H1 (cell line): Measurements from ENCODE around the gene RELN. TPM values are rescaled to one million over a fixed set of nuclear protein-coding genes. Genes with fewer than 3 reads are reported as not detected.

Source experiments
- CTCF ChIA-PET: fragments of 300-600 bp; sonication (Branson Sonifier 250); formaldehyde crosslinking; loops from one replicate; lab custom pipeline; 2021; ENCODE audit not compliant: partially characterized antibody; lab: Charles Lee
- POLR2A ChIA-PET: fragments of 300-600 bp; sonication (Branson Sonifier 250); formaldehyde crosslinking; loops from one replicate; lab custom pipeline; 2021; ENCODE audit warnings: inconsistent platforms; ENCODE audit not compliant: partially characterized antibody; lab: Charles Lee
- DNase-seq, 2 experiments: peaks; one replicate each; pipeline versions ENCODE4 v3.0.0 to v3.0.0-alpha.2; 2010 to 2022; ENCODE audit warnings: low spot score in 2 of 2, low read depth in 1 of 2, mixed read lengths in 1 of 2
- FAIRE-seq: peaks from 2 replicates; lab custom pipeline; 2011; peaks lifted over from hg19 to GRCh38; lab: Jason Lieb, UNC
- H2AFZ ChIP-seq: 2 replicates; pipeline ENCODE4 v1.8.1; 2012; ENCODE audit warnings: low read length, inconsistent platforms
- H2AK5ac ChIP-seq: 2 replicates; pipeline ENCODE4 v1.6.1; 2013; ENCODE audit warnings: low read depth, low read length
- H2BK120ac ChIP-seq: replicated peaks from 2 replicates; pipeline ENCODE3; 2013; ENCODE audit warnings: low read depth, low read length, inconsistent platforms
- H2BK12ac ChIP-seq: 2 replicates; pipeline ENCODE4 v1.6.1; 2013; ENCODE audit warnings: low read depth, low read length
- H2BK15ac ChIP-seq: 2 replicates; pipeline ENCODE4 v1.6.1; 2013; ENCODE audit warnings: low read length
- H2BK20ac ChIP-seq: 2 replicates; pipeline ENCODE4 v1.6.1; 2013; ENCODE audit warnings: low read length
- H2BK5ac ChIP-seq: 2 replicates; pipeline ENCODE4 v1.6.1; 2013; ENCODE audit warnings: low read depth, low read length
- H3K14ac ChIP-seq: 2 replicates; pipeline ENCODE4 v1.6.1; 2013; ENCODE audit warnings: inconsistent platforms; ENCODE audit not compliant: insufficient read length
- H3K18ac ChIP-seq: 2 replicates; pipeline ENCODE4 v1.6.1; 2013; ENCODE audit warnings: low read length; ENCODE audit errors: extremely low read depth
- H3K23ac ChIP-seq: 2 replicates; pipeline ENCODE4 v1.6.1; 2013; ENCODE audit warnings: inconsistent platforms; ENCODE audit not compliant: insufficient read length
- H3K23me2 ChIP-seq: 2 replicates; pipeline ENCODE4 v1.6.1; 2013; ENCODE audit warnings: low read depth, low read length
- H3K27ac ChIP-seq: 2 replicates; pipeline ENCODE4 v1.6.1; 2011; ENCODE audit warnings: low read depth, low read length, inconsistent platforms
- H3K27me3 ChIP-seq, 4 experiments: replicated peaks in 1 of 4; 1 replicate in 1 of 4; 2 replicates in 3 of 4; pipeline versions ENCODE4 v1.6.1 to v1.8.1; 2011 to 2013; ENCODE audit warnings: low read length in 3 of 4, mild to moderate bottlenecking in 3 of 4, inconsistent platforms in 2 of 4, mixed read lengths in 2 of 4, moderate library complexity in 1 of 4; ENCODE audit not compliant: control insufficient read depth in 3 of 4, insufficient read depth in 3 of 4; ENCODE audit errors: extremely low read depth in 1 of 4
- H3K36me3 ChIP-seq, 4 experiments: 2 replicates each; pipeline versions ENCODE4 v1.6.1 to v1.8.1; 2011 to 2013; ENCODE audit warnings: mild to moderate bottlenecking in 4 of 4, low read length in 3 of 4, moderate library complexity in 2 of 4, control low read depth in 1 of 4, inconsistent platforms in 1 of 4; ENCODE audit not compliant: insufficient read depth in 4 of 4, control insufficient read depth in 2 of 4
- H3K4ac ChIP-seq: replicated peaks from 2 replicates; pipeline ENCODE3; 2013; ENCODE audit warnings: low read length, low read depth, mixed read lengths, inconsistent platforms; ENCODE audit not compliant: insufficient read length
- H3K4me1 ChIP-seq, 4 experiments: replicated peaks in 1 of 4; 1 replicate in 1 of 4; 2 replicates in 3 of 4; pipeline versions ENCODE4 v1.6.1 to v1.8.1; 2011 to 2013; ENCODE audit warnings: low read length in 3 of 4, inconsistent platforms in 2 of 4, mixed read lengths in 1 of 4; ENCODE audit not compliant: insufficient read depth in 4 of 4, control insufficient read depth in 3 of 4
- H3K4me2 ChIP-seq, 2 experiments: 2 replicates each; pipeline versions ENCODE4 v1.6.1 to v1.8.1; 2011 to 2013; ENCODE audit warnings: low read depth in 2 of 2, low read length in 2 of 2, control low read depth in 1 of 2, inconsistent platforms in 1 of 2, mild to moderate bottlenecking in 1 of 2; ENCODE audit not compliant: insufficient read depth in 1 of 2
- H3K4me3 ChIP-seq, 4 experiments: fragments of 200-600, 300-600 bp in 1 of 4; sonication (generic), shearing (Covaris generic), sonication (Bioruptor Twin) in 1 of 4; 2 replicates each; pipeline versions ENCODE4 v1.5.1 to v1.8.1; 2011 to 2016; ENCODE audit warnings: low read length in 4 of 4, low read depth in 3 of 4, control low read depth in 2 of 4, inconsistent platforms in 2 of 4, mild to moderate bottlenecking in 2 of 4, mixed read lengths in 1 of 4, moderate library complexity in 1 of 4; ENCODE audit not compliant: insufficient read depth in 2 of 4; ENCODE audit errors: extremely low read depth in 1 of 4
- H3K56ac ChIP-seq: replicated peaks from 2 replicates; pipeline ENCODE3; 2013; ENCODE audit warnings: low read depth, mild to moderate bottlenecking, mixed read lengths, low read length, inconsistent platforms; ENCODE audit not compliant: insufficient read length
- H3K79me1 ChIP-seq: 2 replicates; pipeline ENCODE4 v1.6.1; 2013; ENCODE audit warnings: low read depth, low read length, control low read depth
- H3K79me2 ChIP-seq, 2 experiments: 2 replicates each; pipeline versions ENCODE4 v1.6.1 to v1.8.1; 2012 to 2013; ENCODE audit warnings: low read length in 2 of 2, mild to moderate bottlenecking in 2 of 2, inconsistent platforms in 1 of 2; ENCODE audit not compliant: insufficient read depth in 2 of 2, control insufficient read depth in 1 of 2
- H3K9ac ChIP-seq, 4 experiments: replicated peaks in 1 of 4; 1 replicate in 1 of 4; 2 replicates in 3 of 4; pipeline versions ENCODE4 v1.6.1 to v1.8.1; 2011 to 2013; ENCODE audit warnings: low read depth in 3 of 4, low read length in 3 of 4, control low read depth in 2 of 4, mild to moderate bottlenecking in 2 of 4, moderate library complexity in 2 of 4, inconsistent platforms in 1 of 4; ENCODE audit errors: extremely low read depth in 1 of 4
- H3K9me3 ChIP-seq, 2 experiments: 2 replicates each; pipeline versions ENCODE4 v1.6.1 to v1.8.1; 2012 to 2013; ENCODE audit warnings: mild to moderate bottlenecking in 2 of 2, moderate library complexity in 2 of 2, control low read depth in 1 of 2, inconsistent platforms in 1 of 2, low read depth in 1 of 2, low read length in 1 of 2, mixed read lengths in 1 of 2; ENCODE audit not compliant: insufficient read depth in 2 of 2
- H4K20me1 ChIP-seq, 2 experiments: replicated peaks in 1 of 2; 2 replicates each; pipeline versions ENCODE3 to v1.8.1; 2011 to 2013; ENCODE audit warnings: inconsistent platforms in 2 of 2, low read length in 2 of 2, mild to moderate bottlenecking in 1 of 2; ENCODE audit not compliant: insufficient read depth in 2 of 2, control insufficient read depth in 1 of 2
- H4K5ac ChIP-seq: 2 replicates; pipeline ENCODE4 v1.6.1; 2013; ENCODE audit warnings: low read length, low read depth, mixed read lengths, inconsistent platforms; ENCODE audit not compliant: insufficient read length
- H4K8ac ChIP-seq: 2 replicates; pipeline ENCODE4 v1.8.0; 2013; ENCODE audit warnings: mild to moderate bottlenecking, moderate library complexity, low read length, inconsistent platforms; ENCODE audit not compliant: insufficient read depth; ENCODE audit errors: extremely low read depth
- H4K91ac ChIP-seq: replicated peaks from 2 replicates; pipeline ENCODE3; 2013; ENCODE audit warnings: low read length, mixed read lengths, inconsistent platforms; ENCODE audit not compliant: insufficient read length
- TAF1 ChIP-seq: IDR thresholded peaks from 2 replicates; pipeline ENCODE4 v1.6.1; 2011; ENCODE audit warnings: mild to moderate bottlenecking, low read depth, low read length
- WGBS, 2 experiments: shearing (Covaris generic) in 1 of 2; methylation state at CpG; one replicate each; pipeline versions ENCODE4 v1.1.6 to v1.1.7; 2013 to 2015; ENCODE audit warnings: low lambda C conversion rate in 2 of 2, mixed read lengths in 2 of 2, inconsistent platforms in 1 of 2, low coverage in 1 of 2, missing lambda C conversion rate in 1 of 2; ENCODE audit not compliant: insufficient replicate concordance in 2 of 2, insufficient coverage in 1 of 2, insufficient read length in 1 of 2; ENCODE audit errors: extremely low coverage in 1 of 2, missing lambda C conversion rate in 1 of 2; 5-methylcytosine and 5-hydroxymethylcytosine counted together
- polyA plus RNA-seq, 7 experiments: library from polyadenylated mRNA; depleted of rRNA in 3 of 7; stranded (reverse) in 5 of 7; unstranded in 2 of 7; fragments of >200 nt in 5 of 7; fragments of 200-250 nt in 2 of 7; gene quantifications; 1 replicate in 5 of 7; 2 replicates in 1 of 7; 4 replicates in 1 of 7; pipeline versions ENCODE4 v1.2.1 to v1.2.3, GENCODE V29; 2011 to 2013; ENCODE audit warnings: missing spikeins in 2 of 7, mixed read lengths in 2 of 7
- total RNA-seq: library from RNA; stranded (reverse); fragmentation: NEBNext Ultra II Directional; extraction: Animal tissue kit (Norgen Biotek cat#: 25700); gene quantifications from 2 replicates; pipeline ENCODE4 v1.2.1, GENCODE V29; 2021

RELN gene
- total and polyA plus RNA-seq, 2 of the 8 experiments (the other 6 are each of a cell fraction or from before 2014, with no cell fraction given) = 0.03 to 0.07 TPM

DNA sequence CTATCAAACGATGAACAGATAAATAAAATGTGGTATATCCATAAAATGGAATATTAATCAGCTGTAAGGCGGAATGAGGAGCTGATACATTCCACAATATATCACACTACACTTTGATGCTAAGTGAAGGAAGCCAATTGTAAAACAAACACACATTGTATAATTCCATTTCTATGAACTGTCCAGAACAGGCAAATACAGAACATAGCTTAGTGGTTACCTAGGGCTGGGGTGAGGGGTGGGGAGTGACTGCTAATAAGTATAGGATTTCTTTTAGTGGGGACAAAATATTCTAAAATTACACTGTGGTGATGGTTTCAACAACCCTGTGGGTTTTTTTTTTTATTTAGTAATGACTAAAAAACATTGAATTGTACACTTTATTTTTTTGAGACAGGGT lies 461.3 kb downstream of the RELN start:
- no peak overlapping the region for H2BK15ac ChIP-seq
- CTCF ChIA-PET = interaction anchor here (0.5 to 1.0 kb wide), 3 partner anchors 46 to 1319 kb away, joined by 3 read pairs; no protein-coding TSS in a partner anchor
- no peak overlapping the region for H2BK120ac ChIP-seq
- H3K4me3 ChIP-seq = no peak overlapping the region
- TF ChIP-seq TAF1 = no peak
- TF ChIP-seq, all 59 proteins: peak for 0
- FAIRE-seq (no peak), DNase-seq (no peak)
- Histone ChIP-seq H3K27me3 (no peaks in the 10 kb centered on the region), H3K9me3 (no peaks in the 10 kb centered on the region; a peak in 1 of 4 replicates), H3K79me2 (no peaks in the 10 kb centered on the region), H3K36me3 (no peaks in the 10 kb centered on the region), H4K91ac (no peak overlapping the region), H2BK5ac (no peak overlapping the region), H4K20me1 (no peaks in the 10 kb centered on the region), H2AK5ac (no peak overlapping the region), H2BK20ac (no peak overlapping the region), H3K4me2 (no peak overlapping the region), H2BK12ac (no peak overlapping the region), H4K8ac (no peak overlapping the region), H3K23me2 (no peaks in the 10 kb centered on the region), H3K56ac (no peak overlapping the region), H4K5ac (no peak overlapping the region), H3K4me1 (no peaks in the 10 kb centered on the region), H3K18ac (no peak overlapping the region), H3K23ac (no peak overlapping the region), H3K14ac (no peak overlapping the region), H2AFZ (no peak overlapping the region), H3K79me1 (no peaks in the 10 kb centered on the region), H3K27ac (no peak overlapping the region), H3K9ac (no peak overlapping the region), H3K4ac (no peak overlapping the region)
- POLR2A ChIA-PET = no interaction called here
- 89% methylated on average over 2 of the region's 2 CpGs; no CpG with 5 or more reads in 1 of the 2 experiments for WGBS, 2 experiments
